ENCODE data around the gene CD3G. TPM values are rescaled to one million over a fixed set of nuclear protein-coding genes. Genes with fewer than 3 reads are reported as not detected.
"Not testable (repeated sequence)": the region's sequence is repeated elsewhere in the genome, so short reads cannot be mapped to it uniquely, and the experiment has no call there.

The CD3G gene
- polyA plus RNA-seq, 1 donor: 0.13 TPM

DNA sequence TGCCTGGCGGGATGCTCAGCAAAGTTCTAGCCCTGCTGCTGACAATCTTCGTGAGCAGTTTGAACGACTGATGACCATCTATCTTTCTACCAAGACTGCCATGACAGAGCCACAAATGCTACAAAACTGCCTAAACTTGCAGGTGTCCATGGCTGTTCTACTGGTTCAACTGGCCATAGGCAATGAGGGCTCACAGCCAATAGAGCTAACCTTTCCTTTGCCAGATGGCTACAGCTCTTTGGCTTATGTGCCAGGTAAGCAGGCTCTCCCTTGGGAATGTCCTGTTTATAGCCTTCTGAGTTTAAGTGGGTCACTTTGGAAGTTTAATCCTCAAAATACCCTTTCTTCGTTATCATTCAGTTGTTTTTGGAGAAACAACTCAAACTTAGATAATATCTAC, 35.4 kb downstream of the CD3G start:
- DNase-seq (ENCODE audit: low read depth): no peak

DNA sequence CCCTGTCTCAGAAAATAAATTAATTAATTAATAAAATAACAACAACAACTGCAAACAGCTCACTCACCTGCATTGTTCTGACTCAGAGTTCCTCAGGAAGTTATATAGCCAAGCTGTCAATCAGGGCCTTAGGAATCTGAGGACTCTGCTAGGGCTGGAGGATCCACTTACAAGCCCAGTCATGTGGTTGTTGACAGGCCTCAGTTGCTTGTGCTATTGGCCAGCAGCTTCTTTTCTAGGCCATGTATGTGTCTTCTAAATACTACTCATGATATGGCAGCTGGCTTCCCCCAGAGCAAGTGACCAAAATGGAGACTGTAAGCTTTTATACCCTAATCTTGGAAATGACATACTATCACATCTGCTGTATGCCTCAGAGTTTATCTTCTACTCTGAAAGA, 36.4 kb downstream of the CD3G start:
- no peak for DNase-seq (ENCODE audit: low read depth)

DNA sequence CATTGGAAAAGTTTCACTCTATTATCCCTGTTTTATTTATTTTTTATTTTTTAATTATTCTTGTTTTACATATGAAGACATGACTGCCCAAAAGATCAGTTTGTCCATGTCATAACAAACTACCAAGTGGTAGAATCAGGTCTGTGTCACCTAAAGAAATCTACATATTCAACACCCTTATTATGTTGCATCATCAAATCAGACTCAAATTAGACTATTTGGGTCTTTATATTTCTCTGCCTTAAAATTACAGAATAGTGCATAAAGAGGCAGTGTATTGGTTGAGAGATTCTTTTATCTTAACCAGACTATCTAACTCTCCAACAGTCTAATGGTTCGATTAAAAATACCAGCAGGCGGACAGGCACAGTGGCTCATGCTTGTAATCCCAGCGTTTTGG, 38.8 kb downstream of the CD3G start:
- DNase-seq (ENCODE audit: low read depth): no peak

- DNase-seq (ENCODE audit: low read depth): no peak
Observed at GRCh38 chr11:118383657-118384056, 39.5 kb downstream of the CD3G start.

GRCh38 chr11:118396097-118396501, 52.0 kb downstream of the CD3G start:
- DNase-seq (ENCODE audit: low read depth): no peak

- DNase-seq (ENCODE audit: low read depth): no peak
Observed at GRCh38 chr11:118397448-118397847, 53.3 kb downstream of the CD3G start.

DNA sequence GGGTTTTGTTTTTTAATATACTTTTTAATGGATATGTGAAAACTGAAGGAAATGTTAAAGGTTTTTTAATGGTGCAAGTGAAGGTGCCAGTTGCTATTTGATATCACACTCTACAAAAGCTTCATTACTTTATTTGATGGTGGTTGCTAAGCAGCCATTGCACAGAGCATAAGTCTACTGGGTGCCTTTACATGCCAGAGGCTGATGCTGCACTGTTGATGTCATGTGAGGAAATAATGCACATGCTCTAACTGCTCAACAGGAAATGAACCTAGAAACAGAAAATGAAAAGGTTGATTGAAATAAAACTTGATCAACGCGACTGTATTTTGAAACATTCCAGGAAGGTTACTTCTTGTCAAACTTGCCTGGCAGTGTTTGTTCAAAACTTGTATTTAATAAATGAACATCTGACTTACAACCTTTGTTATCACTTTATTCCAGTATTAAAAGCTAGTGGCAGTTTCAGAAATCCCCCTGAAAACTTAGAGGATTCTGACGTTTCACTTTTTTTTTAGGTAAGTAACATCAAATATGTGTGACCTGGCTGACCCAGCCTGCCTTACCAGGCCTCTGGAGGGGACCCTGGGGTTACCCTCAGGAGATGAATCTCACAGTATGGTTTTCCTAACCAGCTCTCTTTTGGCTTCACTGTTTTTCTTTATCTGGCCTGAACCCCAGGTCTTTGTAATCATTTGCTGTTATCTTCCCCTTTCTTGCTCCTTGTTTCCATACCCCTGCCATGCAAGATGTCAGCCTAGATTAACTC, 54.8 kb downstream of the CD3G start:
- no peak for DNase-seq (ENCODE audit: low read depth)

DNA sequence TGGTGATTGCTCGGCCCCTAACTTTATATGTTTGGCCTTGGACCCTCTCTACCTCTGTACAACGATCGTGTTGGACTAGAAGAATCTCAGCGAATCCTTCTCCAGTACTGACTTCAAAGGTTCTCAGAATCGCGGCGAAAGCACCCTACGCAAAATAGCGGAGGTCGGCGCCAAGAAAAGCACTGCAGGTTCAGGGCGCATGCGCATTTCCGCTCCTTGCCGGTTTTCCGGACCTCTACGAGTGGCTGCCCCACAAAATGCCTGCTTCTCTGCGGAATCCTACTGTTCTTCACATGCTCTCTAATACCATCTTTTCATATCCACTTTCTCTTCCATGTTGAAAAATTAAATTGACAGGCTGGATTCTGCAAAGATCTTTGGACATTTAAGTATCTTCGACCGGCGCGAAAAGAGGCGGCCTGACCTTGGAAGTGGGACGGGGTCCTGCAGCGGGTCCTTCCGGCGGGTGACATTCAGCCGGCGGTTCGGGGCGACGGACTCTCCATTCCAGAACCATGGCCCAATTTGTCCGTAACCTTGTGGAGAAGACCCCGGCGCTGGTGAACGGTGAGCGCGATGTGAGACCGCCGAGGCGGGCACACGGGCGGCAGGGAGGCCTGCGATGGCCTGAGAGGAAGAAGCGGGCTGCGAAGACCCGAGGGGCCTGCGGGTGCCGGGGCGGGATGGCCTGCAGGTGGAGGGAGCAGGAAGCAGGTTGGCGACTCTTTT, 57.2 kb downstream of the CD3G start, which contains the start of gene ATP5MG:
Gene ATP5MG, plus strand, starts transcription at position 456 of the 729 bp plus-strand sequence. Its CDS starts 60 bp downstream, at position 516.
- DNase-seq (ENCODE audit: low read depth): peak; percentile 83

DNA sequence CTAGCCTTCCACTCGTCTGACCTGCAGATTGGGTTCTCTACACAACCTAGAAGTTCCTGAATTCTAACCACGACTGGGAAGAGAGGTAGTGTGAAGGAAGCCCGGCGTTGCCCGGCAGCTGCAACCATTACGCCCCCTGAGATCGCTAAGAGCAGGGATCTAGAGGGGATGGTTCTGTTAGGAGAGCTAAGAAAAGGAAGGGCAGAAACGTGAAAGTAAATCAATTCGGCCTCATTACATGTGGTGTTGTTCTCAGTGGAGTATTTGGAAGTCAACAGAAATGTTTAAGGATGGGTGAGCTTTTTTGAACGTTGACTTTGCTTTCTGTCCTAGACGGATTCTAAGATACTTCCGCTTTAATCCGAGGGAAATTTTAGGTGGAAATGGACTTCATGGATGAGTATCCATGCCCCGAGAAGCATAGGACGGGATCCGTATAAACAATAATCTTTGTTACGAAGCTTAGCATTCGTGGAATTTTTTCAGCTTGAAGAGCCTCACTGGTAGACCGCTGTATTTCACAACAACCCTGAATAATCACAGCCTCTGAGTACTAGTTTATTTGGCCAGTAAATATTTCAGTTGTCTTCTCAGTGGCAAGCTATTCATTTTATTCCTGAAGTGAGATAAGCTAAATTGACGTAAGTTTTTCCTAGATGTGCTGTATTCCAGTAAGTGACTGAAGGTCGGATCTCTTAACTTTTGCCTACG, 57.9 kb downstream of the CD3G start:
- DNase-seq (ENCODE audit: low read depth): no peak

DNA sequence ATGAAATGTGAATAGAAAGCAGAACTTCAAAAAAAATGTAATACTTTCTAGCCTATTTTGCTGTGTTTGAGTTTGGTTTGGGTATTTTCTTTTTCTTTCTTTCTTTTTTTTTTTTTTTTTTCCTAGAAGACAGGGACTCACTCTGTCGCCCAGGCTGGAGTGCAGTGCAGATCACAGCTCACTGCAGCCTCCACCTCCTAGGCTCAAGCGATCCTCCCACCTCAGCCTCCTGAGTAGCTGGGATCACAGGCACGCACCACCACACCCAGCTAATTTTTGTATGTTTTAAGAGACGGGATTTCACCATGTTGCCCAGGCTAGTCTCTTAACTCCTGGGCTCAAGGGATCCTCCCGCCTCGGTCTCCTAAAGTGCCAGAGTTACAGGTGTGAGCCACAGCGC, 58.5 kb downstream of the CD3G start:
- not testable (repeated sequence) for DNase-seq (ENCODE audit: low read depth)

Other genes with a start within 250 kb of the CD3G start
- 4.7 TPM for gene SCN4B, start 191.5 kb upstream of the CD3G start, polyA plus RNA-seq (ENCODE audit: insufficient read length)
- gene SCN2B, start 167.7 kb upstream of the CD3G start, polyA plus RNA-seq (ENCODE audit: insufficient read length): 4.4 TPM
- 1.7 TPM for gene JAML, start 119.3 kb upstream of the CD3G start, polyA plus RNA-seq (ENCODE audit: insufficient read length)
- 0.58 TPM for gene MPZL3, start 92.0 kb upstream of the CD3G start, polyA plus RNA-seq (ENCODE audit: insufficient read length)
- gene MPZL2, start 80.0 kb upstream of the CD3G start, polyA plus RNA-seq (ENCODE audit: insufficient read length): 0.51 TPM
- 0.54 TPM for gene CD3E, start 39.6 kb upstream of the CD3G start, polyA plus RNA-seq (ENCODE audit: insufficient read length)
- gene CD3D, start 1.6 kb upstream of the CD3G start, polyA plus RNA-seq (ENCODE audit: insufficient read length): not detected
- 21.2 TPM for gene UBE4A, start 15.3 kb downstream of the CD3G start, polyA plus RNA-seq (ENCODE audit: insufficient read length)
- gene ATP5MG, start 57.3 kb downstream of the CD3G start, polyA plus RNA-seq (ENCODE audit: insufficient read length): 416 TPM
- gene KMT2A, start 92.1 kb downstream of the CD3G start, polyA plus RNA-seq (ENCODE audit: insufficient read length): 28.7 TPM
- 2.4 TPM for gene TTC36, start 183.1 kb downstream of the CD3G start, polyA plus RNA-seq (ENCODE audit: insufficient read length)
- 18.4 TPM for gene TMEM25, start 186.8 kb downstream of the CD3G start, polyA plus RNA-seq (ENCODE audit: insufficient read length)
- gene IFT46, start 221.6 kb downstream of the CD3G start, polyA plus RNA-seq (ENCODE audit: insufficient read length): 20.9 TPM
- 113 TPM for gene ARCN1, start 228.1 kb downstream of the CD3G start, polyA plus RNA-seq (ENCODE audit: insufficient read length)